GM21381 (cell line): ENCODE data around the gene DIAPH1.
"Not testable (repeated sequence)": the region's sequence is repeated elsewhere in the genome, so short reads cannot be mapped to it uniquely, and the experiment has no call there.

Source experiments
- ATAC-seq: cut with Tn5 transposase; IDR thresholded peaks from one replicate; pipeline ENCODE4 v1.9.1; 2021; ENCODE audit warnings: mild to moderate bottlenecking, moderate library complexity; ENCODE audit not compliant: unreplicated experiment

DIAPH1 gene

DNA sequence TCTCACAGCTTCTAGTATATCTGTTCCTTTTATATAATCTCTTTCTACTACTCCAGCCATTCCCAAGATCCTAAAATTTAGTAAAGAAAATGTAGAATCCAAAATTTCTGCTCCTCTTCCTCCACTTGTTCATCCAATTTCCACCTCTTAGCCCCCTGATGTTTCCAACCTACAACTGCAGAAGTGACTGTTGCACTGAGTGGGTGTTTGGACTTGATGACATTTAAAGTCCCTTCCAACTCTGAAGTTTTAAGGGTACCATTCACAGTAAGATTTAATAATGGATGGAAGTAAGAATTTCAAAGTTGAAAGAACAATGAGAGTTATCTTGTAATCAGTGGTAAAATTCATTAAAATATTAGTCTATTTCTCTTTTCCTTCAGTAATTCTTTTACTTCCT is 5.5 kb downstream of the DIAPH1 start:
- no peak for ATAC-seq

GRCh38 chr5:141611289-141611688 is 7.5 kb downstream of the DIAPH1 start:
- no peak for ATAC-seq

DNA sequence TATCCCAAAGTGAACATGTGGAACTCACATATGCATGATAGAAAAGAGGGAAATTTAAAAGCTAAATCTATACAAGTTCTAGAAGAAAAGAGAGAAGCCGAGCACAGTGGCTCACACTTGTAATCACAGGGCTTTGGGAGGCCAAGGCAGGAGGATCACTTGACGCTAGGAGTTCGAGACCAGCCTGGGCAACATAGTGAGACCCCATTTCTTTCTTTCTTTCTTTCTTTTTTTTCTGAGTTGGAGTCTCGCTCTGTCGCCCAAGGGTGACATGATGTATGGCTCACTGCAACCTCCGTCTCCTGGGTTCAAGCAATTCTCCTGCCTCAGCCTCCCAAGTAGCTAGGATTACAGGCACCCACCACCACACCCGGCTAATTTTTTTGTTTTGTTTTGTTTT is 8.9 kb downstream of the DIAPH1 start:
- not testable (repeated sequence) for ATAC-seq

GRCh38 chr5:141609044-141609443 is 9.8 kb downstream of the DIAPH1 start:
- no peak for ATAC-seq

DNA sequence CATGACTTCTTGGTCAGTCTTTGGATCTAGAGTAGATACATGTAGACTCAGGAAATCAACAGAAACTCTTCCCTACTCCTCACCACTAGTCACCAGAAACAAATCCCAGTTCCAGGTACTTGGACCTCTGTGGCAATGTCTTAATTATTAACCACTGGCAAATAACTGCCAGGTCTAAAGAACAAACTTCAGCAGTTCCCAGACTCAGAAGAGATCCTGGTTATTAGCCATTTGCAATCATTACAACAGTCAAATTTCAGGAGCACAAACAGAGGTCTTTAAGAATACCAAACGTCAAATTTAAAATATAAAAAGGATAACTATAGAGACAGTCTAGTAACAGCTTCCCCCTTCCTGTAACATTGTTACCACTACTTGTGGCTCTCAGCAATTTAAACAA is 10.2 kb downstream of the DIAPH1 start:
- no peak for ATAC-seq

DNA sequence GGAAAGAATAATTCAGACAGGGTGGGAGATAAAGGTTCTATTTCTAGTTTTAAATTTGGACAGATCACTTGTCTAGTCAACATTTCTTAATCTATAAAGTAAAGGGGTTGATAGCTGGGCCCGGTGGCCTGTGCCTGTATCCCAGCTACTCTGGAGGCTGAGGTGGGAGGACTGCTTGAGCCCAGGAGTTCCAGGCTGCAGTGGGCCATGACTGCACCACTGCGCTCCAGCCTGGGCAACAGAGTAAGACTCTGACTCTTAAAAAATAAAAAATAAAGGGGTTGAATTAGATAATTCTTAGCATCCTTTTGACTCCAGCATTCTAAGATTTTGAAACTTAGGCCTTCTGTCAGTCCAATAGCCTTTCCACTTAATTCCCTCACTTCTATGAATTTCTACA is 10.8 kb downstream of the DIAPH1 start:
- no peak for ATAC-seq

DNA sequence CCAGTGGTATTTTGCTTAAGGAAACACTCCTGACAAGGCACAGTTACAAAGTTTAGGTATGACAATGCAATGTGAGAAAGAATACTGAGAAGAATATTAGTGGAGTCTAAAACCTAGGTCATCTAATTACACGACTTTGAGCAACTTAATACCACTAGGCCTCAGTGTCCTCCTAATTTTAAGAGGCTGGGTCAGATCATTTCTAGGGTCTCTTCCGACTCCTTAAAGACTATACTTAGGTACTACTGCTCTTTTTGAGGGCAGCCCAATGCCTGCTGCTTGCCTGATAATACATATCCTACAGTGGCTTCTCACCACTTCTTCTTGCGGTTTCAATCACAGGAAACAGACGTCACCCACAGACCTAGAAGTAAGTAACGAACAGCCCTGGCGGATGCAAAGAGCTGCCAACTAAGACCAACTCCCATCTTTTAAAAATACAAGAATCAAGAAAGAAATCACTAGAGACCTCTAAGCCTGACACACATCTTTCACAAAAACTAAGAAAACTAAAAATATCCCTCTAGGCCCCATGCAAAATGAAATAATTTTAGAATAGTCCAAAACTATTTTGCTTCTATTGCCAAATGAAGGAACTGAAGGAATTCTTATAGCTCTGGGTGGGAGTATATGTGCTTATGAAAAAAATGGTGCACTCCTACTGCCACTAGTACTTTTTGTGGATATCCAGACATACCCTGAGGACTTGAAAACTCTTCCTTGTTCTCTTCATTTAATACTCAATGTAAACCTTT is 13.1 kb downstream of the DIAPH1 start:
- ATAC-seq: peak; percentile 96

- ATAC-seq: no peak
Observed at GRCh38 chr5:141603923-141604717, 14.7 kb downstream of the DIAPH1 start.

DNA sequence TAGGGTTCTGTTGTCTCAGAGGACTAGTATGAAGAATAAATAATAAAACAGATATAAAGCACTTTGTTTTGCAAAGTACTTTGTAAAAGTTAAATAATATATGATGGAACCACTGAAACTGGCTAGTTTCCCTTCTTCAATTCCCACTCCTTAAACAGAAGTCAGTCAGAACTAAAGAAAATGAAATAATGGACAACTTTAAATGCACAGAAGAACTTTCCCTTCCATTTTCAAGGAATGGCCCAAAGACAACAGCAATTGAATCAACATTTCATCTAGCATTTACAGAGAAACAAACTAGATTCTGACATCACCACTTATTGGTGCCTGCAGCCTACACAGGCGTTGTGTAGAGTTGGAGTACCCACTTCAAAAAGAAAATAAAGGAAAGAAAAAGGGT is 16.2 kb downstream of the DIAPH1 start:
- ATAC-seq: no peak

GRCh38 chr5:141598391-141599345 is 20.1 kb downstream of the DIAPH1 start:
- ATAC-seq: no peak

DNA sequence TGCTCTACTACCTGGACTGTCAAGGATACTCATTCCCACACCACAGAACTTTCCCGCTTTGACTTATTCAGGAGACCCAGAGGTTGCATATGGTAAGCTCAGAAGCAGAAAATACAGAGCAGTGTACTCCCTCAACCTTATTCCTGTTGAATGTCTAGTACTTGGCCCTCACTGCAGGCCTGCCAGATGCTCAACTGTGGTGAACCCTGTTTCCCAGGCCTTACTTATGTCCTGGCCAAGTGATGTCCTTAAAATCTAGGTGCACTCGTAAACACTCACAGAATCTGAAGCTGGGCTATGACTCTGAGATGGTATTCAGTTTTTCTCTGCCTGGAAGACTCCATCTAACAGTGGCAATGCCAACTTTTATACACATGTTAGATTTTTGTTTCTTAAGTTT is 21.0 kb downstream of the DIAPH1 start:
- ATAC-seq: no peak

DNA sequence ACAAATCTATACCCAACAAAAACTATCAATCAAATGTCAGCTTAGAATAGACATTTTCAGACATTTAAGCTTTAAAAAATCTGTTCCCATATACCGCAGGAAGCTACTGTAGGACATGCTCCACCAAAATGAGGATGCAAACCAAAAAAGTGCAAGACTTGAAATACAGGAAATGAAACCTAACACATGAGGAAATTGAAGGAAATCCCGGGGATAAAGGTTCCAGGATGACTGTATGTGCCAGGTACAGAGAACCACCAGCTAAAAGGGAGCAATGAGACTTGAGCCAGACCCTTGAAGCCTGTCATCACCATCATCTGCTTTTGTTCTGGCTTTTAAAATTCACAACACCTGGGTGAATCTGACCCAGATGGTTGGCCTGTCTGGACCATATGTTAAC is 21.4 kb downstream of the DIAPH1 start:
- ATAC-seq: no peak

- ATAC-seq: no peak
Observed at GRCh38 chr5:141596867-141597266, 21.9 kb downstream of the DIAPH1 start.

- ATAC-seq: no peak
Observed at GRCh38 chr5:141590127-141590526, 28.7 kb downstream of the DIAPH1 start.

GRCh38 chr5:141586246-141586645 is 32.6 kb downstream of the DIAPH1 start:
- ATAC-seq: no peak

DNA sequence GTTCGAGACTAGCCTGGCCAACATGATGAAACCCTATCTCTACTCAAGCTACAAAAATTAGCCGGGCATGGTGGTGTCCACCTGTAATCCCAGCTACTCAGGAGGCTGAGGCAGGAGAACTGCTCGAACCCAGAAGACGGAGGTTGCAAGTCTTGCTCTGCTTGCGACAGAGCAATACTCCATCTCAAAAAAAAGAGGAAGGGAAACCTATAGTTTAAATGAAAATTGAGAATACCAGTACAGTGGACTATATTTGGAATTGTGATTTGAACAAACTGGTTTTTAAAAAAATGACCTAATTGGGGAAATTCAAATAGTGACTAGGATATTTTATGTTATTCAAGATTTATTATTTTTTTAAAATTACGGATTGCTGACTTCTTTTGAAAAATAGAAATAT is 33.2 kb downstream of the DIAPH1 start:
- no peak for ATAC-seq

DNA sequence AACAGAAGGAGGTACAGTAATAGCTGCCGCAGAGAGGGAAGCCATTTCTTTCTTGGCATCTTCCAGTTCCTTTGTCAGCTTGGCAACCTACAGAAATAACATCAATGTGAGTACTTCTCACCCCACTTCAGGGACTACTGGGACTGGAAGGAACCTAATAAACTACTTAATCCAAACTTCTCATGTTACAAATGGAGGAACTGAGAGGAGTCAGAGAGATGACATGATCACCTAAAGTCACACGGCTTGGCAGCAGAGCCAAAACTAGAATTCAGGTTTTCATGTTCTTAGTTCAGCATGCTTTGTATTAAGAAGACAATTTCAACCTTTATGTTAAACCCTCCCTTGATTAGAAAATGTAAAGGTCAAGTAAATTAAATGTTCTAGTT is 44.7 kb downstream of the DIAPH1 start:
- ATAC-seq: no peak

DNA sequence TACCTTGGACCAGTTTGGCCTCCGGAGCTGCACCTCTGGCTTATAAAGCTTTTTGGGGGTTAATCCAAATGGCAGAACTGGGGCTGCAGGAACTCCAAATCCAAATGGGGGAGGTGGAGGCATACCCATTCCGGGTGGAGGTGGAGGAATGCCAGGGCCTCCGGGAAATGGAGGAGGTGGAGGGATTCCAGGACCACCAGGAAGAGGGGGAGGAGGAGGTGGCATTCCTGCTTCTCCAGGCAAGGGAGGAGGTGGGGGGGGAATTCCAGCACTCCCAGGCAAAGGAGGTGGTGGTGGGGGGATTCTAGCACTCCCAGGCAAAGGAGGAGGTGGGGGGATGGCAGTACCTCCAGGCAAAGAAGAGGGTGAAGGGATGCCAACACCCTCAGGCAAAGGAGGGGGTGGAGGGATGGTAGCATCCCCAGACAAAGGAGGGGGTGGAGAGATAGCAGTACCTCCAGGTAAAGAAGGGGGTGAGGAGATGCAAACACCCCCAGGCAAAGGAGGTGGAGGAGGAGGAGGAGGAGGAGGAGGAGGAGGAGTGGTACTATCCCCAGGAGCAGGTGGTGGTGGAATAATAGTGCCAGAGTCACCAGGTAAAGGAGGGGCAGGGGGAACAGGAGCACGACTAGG is 45.2 kb downstream of the DIAPH1 start:
- ATAC-seq: no peak

DNA sequence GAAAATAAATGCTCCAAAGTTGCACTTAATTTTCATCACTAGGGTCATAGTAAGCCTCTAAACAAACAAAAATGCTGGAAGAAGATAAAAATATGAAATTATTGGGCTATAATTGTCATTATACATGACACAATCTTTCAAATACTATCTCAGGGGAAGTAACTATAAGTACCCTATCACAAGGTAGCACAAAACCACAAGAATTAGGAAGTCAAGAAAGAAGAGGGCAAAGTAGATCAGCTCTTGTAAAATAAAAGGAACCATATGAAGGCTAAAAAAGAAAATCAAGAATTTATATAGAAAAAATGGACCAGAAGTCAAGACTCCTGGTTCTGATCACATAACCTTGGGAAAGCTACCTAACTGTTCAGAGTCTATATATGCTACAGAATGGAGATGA is 48.1 kb downstream of the DIAPH1 start:
- ATAC-seq: no peak

GRCh38 chr5:141567513-141568117 is 51.2 kb downstream of the DIAPH1 start:
- no peak for ATAC-seq
